ENCODE data around the gene NISCH.

Gene NISCH

GRCh38 chr3:52529376-52530333 is 74.3 kb downstream of the NISCH start:
- Histone ChIP-seq H3K4me3 (ENCODE audit: low read length) (no peak overlapping the region), H3K79me2 (ENCODE audit: control insufficient read depth, low read length) (peaks cover 36% of the 10 kb centered on the region), H3K9me2 (replicated peaks; ENCODE audit: control insufficient read depth, low read length) (no peaks in the 10 kb centered on the region), H3F3A (ENCODE audit: control insufficient read depth, insufficient read depth) (0 out of 2 replicates have a peak, but pooled peaks cover under 1% of the 10 kb centered on the region), H3K36me3 (ENCODE audit: control insufficient read depth, low read length) (peaks cover 53% of the 10 kb centered on the region), H3K4me2 (ENCODE audit: low read length) (no peak overlapping the region), H4K20me1 (ENCODE audit: control insufficient read depth, insufficient read depth, low read depth, low read length) (0 out of 2 replicates have a peak, but pooled peaks cover 5% of the 10 kb centered on the region), H3K27me3 (ENCODE audit: control insufficient read depth, low read length) (no peaks in the 10 kb centered on the region), H3K4me1 (ENCODE audit: control insufficient read depth, low read length) (peaks cover 19% of the 10 kb centered on the region), H3K9me3 (ENCODE audit: control insufficient read depth, insufficient read depth, low read length) (no peaks in the 10 kb centered on the region), H3K27ac (ENCODE audit: low read depth, low read length) (no peak overlapping the region)
- no peak for TF ChIP-seq EZH2phosphoT487 (IDR thresholded peaks at IDR 0.05; ENCODE audit: borderline replicate concordance, low read length)
- TF ChIP-seq CTCF (IDR thresholded peaks at IDR 0.05; ENCODE audit: low read depth, low read length, poor library complexity, severe bottlenecking): no peak

- no peak for TF ChIP-seq EZH2phosphoT487 (IDR thresholded peaks at IDR 0.05; ENCODE audit: borderline replicate concordance, low read length)
- TF ChIP-seq CTCF (IDR thresholded peaks at IDR 0.05; ENCODE audit: low read depth, low read length, poor library complexity, severe bottlenecking): no peak
- H3K27me3 ChIP-seq (ENCODE audit: control insufficient read depth, low read length): no peaks in the 10 kb centered on the region
Observed at GRCh38 chr3:52530918-52531826, 75.8 kb downstream of the NISCH start.

GRCh38 chr3:52531860-52532516 is 76.6 kb downstream of the NISCH start:
- 0 out of 2 replicates have a peak, but pooled peaks cover 5% of the 10 kb centered on the region for H4K20me1 ChIP-seq (ENCODE audit: control insufficient read depth, insufficient read depth, low read depth, low read length)
- H3K4me2 ChIP-seq (ENCODE audit: low read length): peak overlapping the region; percentile 99
- H3K4me1 ChIP-seq (ENCODE audit: control insufficient read depth, low read length): peaks cover 27% of the 10 kb centered on the region
- peak overlapping the region; percentile 93 for H3K4me3 ChIP-seq (ENCODE audit: low read length)
- no peaks in the 10 kb centered on the region for H3K9me3 ChIP-seq (ENCODE audit: control insufficient read depth, insufficient read depth, low read length)
- no peak for TF ChIP-seq EZH2phosphoT487 (IDR thresholded peaks at IDR 0.05; ENCODE audit: borderline replicate concordance, low read length)
- TF ChIP-seq CTCF (IDR thresholded peaks at IDR 0.05; ENCODE audit: low read depth, low read length, poor library complexity, severe bottlenecking): no peak
- no peak overlapping the region for H3K27ac ChIP-seq (ENCODE audit: low read depth, low read length)
- no peaks in the 10 kb centered on the region for H3K9me2 ChIP-seq (replicated peaks; ENCODE audit: control insufficient read depth, low read length)
- no peaks in the 10 kb centered on the region for H3K27me3 ChIP-seq (ENCODE audit: control insufficient read depth, low read length)
- H3K36me3 ChIP-seq (ENCODE audit: control insufficient read depth, low read length): peaks cover 42% of the 10 kb centered on the region
- H3K79me2 ChIP-seq (ENCODE audit: control insufficient read depth, low read length): peaks cover 41% of the 10 kb centered on the region
- peaks cover 9% of the 10 kb centered on the region for H3F3A ChIP-seq (ENCODE audit: control insufficient read depth, insufficient read depth)

More at GRCh38 chr3:52530918-52531826, 75.8 kb downstream of the NISCH start:
- H3K9me2 ChIP-seq (replicated peaks; ENCODE audit: control insufficient read depth, low read length): no peaks in the 10 kb centered on the region
- peaks cover 36% of the 10 kb centered on the region for H3K79me2 ChIP-seq (ENCODE audit: control insufficient read depth, low read length)
- H4K20me1 ChIP-seq (ENCODE audit: control insufficient read depth, insufficient read depth, low read depth, low read length): 0 out of 2 replicates have a peak, but pooled peaks cover 5% of the 10 kb centered on the region
- H3K4me3 ChIP-seq (ENCODE audit: low read length): no peak overlapping the region
- peak overlapping the region; percentile 99; the same call in 1 of the 2 replicates for H3K4me2 ChIP-seq (ENCODE audit: low read length)
- H3F3A ChIP-seq (ENCODE audit: control insufficient read depth, insufficient read depth): peaks cover 9% of the 10 kb centered on the region
- no peak overlapping the region for H3K27ac ChIP-seq (ENCODE audit: low read depth, low read length)
- peaks cover 46% of the 10 kb centered on the region for H3K36me3 ChIP-seq (ENCODE audit: control insufficient read depth, low read length)
- H3K4me1 ChIP-seq (ENCODE audit: control insufficient read depth, low read length): peaks cover 27% of the 10 kb centered on the region
- no peaks in the 10 kb centered on the region for H3K9me3 ChIP-seq (ENCODE audit: control insufficient read depth, insufficient read depth, low read length)

Data from DOHH2 (cell line).